ENCODE results near the gene ARHGAP18.

GRCh38 chr6:129644567-129645015 lies 65.4 kb downstream of the ARHGAP18 start:
- TF ChIP-seq CTCF (IDR thresholded peaks at IDR 0.05 in 8 of 11, conservative IDR thresholded peaks at IDR 0.05 in 3 of 11) = no peak
- TF ChIP-seq POLR2AphosphoS5 (IDR thresholded peaks at IDR 0.05) = no peak
- no peak for TF ChIP-seq POLR2A (IDR thresholded peaks at IDR 0.05)

Data from spleen (tissue), 7 donors.